B cell (primary cell): ENCODE measurements around the gene NME7. TPM values are rescaled to one million over a fixed set of nuclear protein-coding genes. Genes with fewer than 3 reads are reported as not detected.

ENCODE experiments used
- ATAC-seq: fragments of 200-7000 bp; cut with Tn5 transposase; one replicate; pipeline ENCODE4 v1.10.0; 2021; ENCODE audit warnings: low read depth, mild to moderate bottlenecking, moderate number of reproducible peaks, moderate library complexity
- CTCF ChIA-PET: fragments of 350-600 bp; sonication (Branson Sonifier 250); formaldehyde crosslinking; loops from one replicate; lab custom pipeline; 2021; ENCODE audit warnings: antibody characterized with exemption, inconsistent platforms; lab: Charles Lee
- POLR2A ChIA-PET: fragments of 350-600 bp; sonication (Branson Sonifier 250); formaldehyde crosslinking; loops from one replicate; lab custom pipeline; 2021; ENCODE audit warnings: antibody characterized with exemption; lab: Charles Lee
- DNase-seq: peaks from one replicate; pipeline ENCODE4 v3.0.0; 2013
- H2AFZ ChIP-seq: 2 replicates; pipeline ENCODE4 v1.6.1; 2012; ENCODE audit warnings: mild to moderate bottlenecking, low read depth, low read length; ENCODE audit not compliant: insufficient read depth, poor library complexity, severe bottlenecking
- H3K27ac ChIP-seq, 2 donors: 1 replicate in 1 of 2; 2 replicates in 1 of 2; pipeline ENCODE4 v1.5.1; 2012 to 2013; ENCODE audit warnings: low read length in 2 of 2, mild to moderate bottlenecking in 2 of 2, moderate library complexity in 1 of 2
- H3K27me3 ChIP-seq, 4 experiments: fragments of 200-600 bp in 1 of 4; sonication (generic) in 1 of 4; replicated peaks in 1 of 4; 1 replicate in 2 of 4; 2 replicates in 2 of 4; pipeline versions ENCODE4 v1.6.1 to v1.7.0; 2013 to 2016; ENCODE audit warnings: low read length in 3 of 4, mild to moderate bottlenecking in 2 of 4, mixed read lengths in 1 of 4, moderate library complexity in 1 of 4; ENCODE audit not compliant: insufficient read depth in 4 of 4, control insufficient read depth in 3 of 4; ENCODE audit errors: control extremely low read depth in 1 of 4
- H3K36me3 ChIP-seq, 2 experiments: replicated peaks in 1 of 2; 1 replicate in 1 of 2; 2 replicates in 1 of 2; pipeline versions ENCODE4 v1.6.1 to v1.7.1; 2013; ENCODE audit warnings: low read length in 1 of 2; ENCODE audit not compliant: insufficient read depth in 2 of 2, control insufficient read depth in 1 of 2; ENCODE audit errors: control extremely low read depth in 1 of 2, extremely low read depth in 1 of 2
- H3K4me1 ChIP-seq, 2 donors: fragments of 200-600 bp in 1 of 2; sonication (generic) in 1 of 2; 1 replicate in 1 of 2; 2 replicates in 1 of 2; pipeline versions ENCODE4 v1.5.1 to v1.6.1; 2013 to 2017; ENCODE audit warnings: low read length in 2 of 2; ENCODE audit not compliant: control insufficient read depth in 2 of 2, insufficient read depth in 2 of 2
- H3K4me2 ChIP-seq: replicated peaks from 2 replicates; pipeline ENCODE3; 2012; ENCODE audit warnings: mild to moderate bottlenecking, low read depth, low read length; ENCODE audit not compliant: poor library complexity, severe bottlenecking
- H3K4me3 ChIP-seq, 5 experiments: fragments of 200-600 bp in 1 of 5; sonication (generic) in 1 of 5; 1 replicate in 3 of 5; 2 replicates in 2 of 5; pipeline versions ENCODE4 v1.5.1 to v1.7.0; 2011 to 2016; ENCODE audit warnings: low read length in 4 of 5, mild to moderate bottlenecking in 4 of 5, low read depth in 2 of 5, control low read depth in 1 of 5, moderate library complexity in 1 of 5; ENCODE audit not compliant: insufficient read depth in 1 of 5; ENCODE audit errors: control extremely low read depth in 1 of 5, extremely low read depth in 1 of 5
- H3K79me2 ChIP-seq: fragments of 200-600 bp; sonication (generic); one replicate; pipeline ENCODE4 v1.6.0; 2016; ENCODE audit warnings: low read length; ENCODE audit not compliant: control insufficient read depth, insufficient read depth
- H3K9ac ChIP-seq: fragments of 200-600 bp; sonication (generic); 2 replicates; pipeline ENCODE4 v1.6.1; 2017; ENCODE audit warnings: mild to moderate bottlenecking, low read length, moderate library complexity
- H3K9me3 ChIP-seq, 3 donors: one replicate each; pipeline versions ENCODE4 v1.6.1 to v1.7.1; 2013; ENCODE audit warnings: low read length in 2 of 3; ENCODE audit not compliant: control insufficient read depth in 2 of 3, insufficient read depth in 1 of 3; ENCODE audit errors: control extremely low read depth in 1 of 3
- H4K20me1 ChIP-seq: 2 replicates; pipeline ENCODE4 v1.6.0; 2012; ENCODE audit warnings: mild to moderate bottlenecking, low read length; ENCODE audit not compliant: insufficient read depth, control insufficient read depth, poor library complexity, severe bottlenecking
- H3K27ac Mint-ChIP-seq: one replicate; pipeline ENCODE4 v1.8.0; 2021; ENCODE audit warnings: mixed read lengths
- H3K27me3 Mint-ChIP-seq: one replicate; pipeline ENCODE4 v1.8.0; 2021; ENCODE audit warnings: mixed read lengths
- H3K4me1 Mint-ChIP-seq: one replicate; pipeline ENCODE4 v1.8.0; 2021; ENCODE audit warnings: mixed read lengths
- H3K4me3 Mint-ChIP-seq: one replicate; pipeline ENCODE4 v1.8.0; 2021; ENCODE audit warnings: mixed read lengths
- H3K9me3 Mint-ChIP-seq: one replicate; pipeline ENCODE4 v1.8.0; 2022; ENCODE audit warnings: mixed read lengths; ENCODE audit not compliant: insufficient read depth
- CTCF ChIP-seq: fragments of 200-600 bp; IDR thresholded peaks from one replicate; pipeline ENCODE4 v1.8.0; 2022; ENCODE audit warnings: antibody characterized with exemption, mild to moderate bottlenecking
- EZH2 ChIP-seq: IDR thresholded peaks from 2 replicates; pipeline ENCODE4 v1.6.1; 2012; ENCODE audit warnings: borderline replicate concordance, low read depth, mild to moderate bottlenecking, moderate library complexity, low read length; ENCODE audit not compliant: insufficient read depth, poor library complexity, severe bottlenecking
- WGBS: methylation state at CpG from one replicate; pipeline ENCODE4 v1.1.5; 2013; ENCODE audit warnings: missing lambda C conversion rate; ENCODE audit not compliant: insufficient coverage; 5-methylcytosine and 5-hydroxymethylcytosine counted together
- intact Hi-C: fragments of 100-400 bp; cut with micrococcal nuclease; formaldehyde crosslinking; loops from one replicate; pipeline ENCODE4 v1.10.0; 2022
- polyA plus RNA-seq: library from polyadenylated mRNA; depleted of rRNA; stranded (reverse); fragments of >200 nt; gene quantifications from 2 replicates; pipeline ENCODE4 v1.2.3, GENCODE V29; 2012
- total RNA-seq, 2 donors: library from RNA; stranded (reverse); fragments of 120-200 nt in 1 of 2; gene quantifications; 1 replicate in 1 of 2; 2 replicates in 1 of 2; pipeline versions ENCODE4 v1.2.3 to v1.2.4, GENCODE V29; 2013 to 2022

The NME7 gene
- total and polyA plus RNA-seq, 2 donors (not counting 1 experiment from before 2014, with no cell fraction given): 3.3 to 14.3 TPM

- no peak overlapping the region for H3K27ac Mint-ChIP-seq
- Histone ChIP-seq H3K9me3 (no peaks in the 10 kb centered on the region), H3K4me3 (no peak overlapping the region), H4K20me1 (no peaks in the 10 kb centered on the region), H3K27ac (no peak overlapping the region), H3K9ac (no peak overlapping the region), H3K4me2 (no peak overlapping the region), H2AFZ (no peak overlapping the region), H3K4me1 (peaks cover 5 to 15% of the 10 kb centered on the region in 2 donors), H3K36me3 (no peaks in the 10 kb centered on the region), H3K27me3 (peaks cover 0 to 18% (median 8%) of the 10 kb centered on the region in 4 experiments), H3K79me2 (no peaks in the 10 kb centered on the region)
- DNase-seq (no peak), ATAC-seq (no peak)
- CTCF ChIA-PET: no interaction called here
- H3K9me3 Mint-ChIP-seq: no peaks in the 10 kb centered on the region
- H3K27me3 Mint-ChIP-seq: peaks cover 27% of the 10 kb centered on the region
- TF ChIP-seq EZH2: no peak
- no peak for TF ChIP-seq CTCF
- WGBS: 73% methylated on average over 5 of the region's 6 CpGs
- peaks cover 13% of the 10 kb centered on the region for H3K4me1 Mint-ChIP-seq
- POLR2A ChIA-PET: no interaction called here
- intact Hi-C loops: no loop called here
- no peak overlapping the region for H3K4me3 Mint-ChIP-seq
These were observed 255.4 kb downstream of the NME7 start for GRCh38 chr1:169112241-169112640.

- DNase-seq (no peak), ATAC-seq (no peak)
- Histone ChIP-seq H3K4me3 (no peak overlapping the region), H2AFZ (no peak overlapping the region), H3K79me2 (no peaks in the 10 kb centered on the region), H3K9me3 (no peaks in the 10 kb centered on the region), H3K4me2 (no peak overlapping the region), H3K9ac (no peak overlapping the region), H3K27me3 (peaks cover 0 to 21% (median 12%) of the 10 kb centered on the region in 4 experiments), H4K20me1 (no peaks in the 10 kb centered on the region), H3K36me3 (no peaks in the 10 kb centered on the region), H3K27ac (no peak overlapping the region), H3K4me1 (peaks cover 9 to 17% of the 10 kb centered on the region in 2 donors)
- intact Hi-C loops: no loop called here
- CTCF ChIA-PET: no interaction called here
- TF ChIP-seq EZH2: no peak
- TF ChIP-seq CTCF: no peak
- H3K9me3 Mint-ChIP-seq: no peaks in the 10 kb centered on the region
- no peak overlapping the region for H3K27ac Mint-ChIP-seq
- 90% methylated on average over 2 of the region's 6 CpGs for WGBS
- POLR2A ChIA-PET: no interaction called here
- H3K4me3 Mint-ChIP-seq: no peak overlapping the region
- peaks cover 16% of the 10 kb centered on the region for H3K4me1 Mint-ChIP-seq
- peaks cover 31% of the 10 kb centered on the region for H3K27me3 Mint-ChIP-seq
These were observed 256.1 kb downstream of the NME7 start for GRCh38 chr1:169111472-169111871.
